Brain microvascular endothelial cell (primary cell): ENCODE data around the gene LENEP.

Experiments used
- DNase-seq: peaks from one replicate; pipeline ENCODE4 v3.0.0-alpha.2; 2020
- H3K27ac ChIP-seq: fragments of 250-450 bp; sonication (Bioruptor Pico); 2 replicates; pipeline ENCODE4 v1.5.1; 2020; ENCODE audit warnings: mild to moderate bottlenecking, moderate library complexity
- H3K27me3 ChIP-seq: fragments of 250-450 bp; sonication (Bioruptor Pico); replicated peaks from 2 replicates; pipeline ENCODE4 v1.5.1; 2020; ENCODE audit warnings: mild to moderate bottlenecking
- H3K36me3 ChIP-seq: fragments of 250-450 bp; sonication (Bioruptor Pico); replicated peaks from 2 replicates; pipeline ENCODE4 v1.5.1; 2020; ENCODE audit warnings: mild to moderate bottlenecking
- H3K4me3 ChIP-seq: 2 replicates; pipeline ENCODE4 v1.5.1; 2011; ENCODE audit warnings: low read depth, mild to moderate bottlenecking, control low read depth, low read length, moderate library complexity
- CTCF ChIP-seq: IDR thresholded peaks from 2 replicates; pipeline ENCODE4 v1.5.1; 2011; ENCODE audit warnings: low read depth, mild to moderate bottlenecking, moderate library complexity, low read length, control low read depth, inconsistent platforms; ENCODE audit errors: missing control alignments
- in situ Hi-C: cut with HindIII; loops from 2 replicates; pipeline ENCODE4 v1.10.0; 2017; ENCODE audit warnings: low sequenced_read_pairs, low pct_ligation_motif_present

Gene LENEP

GRCh38 chr1:155009221-155009711 lies 15.9 kb downstream of the LENEP start:
- Histone ChIP-seq H3K36me3 (peaks cover 3% of the 10 kb centered on the region), H3K4me3 (no peak overlapping the region), H3K27ac (no peak overlapping the region), H3K27me3 (no peaks in the 10 kb centered on the region)
- TF ChIP-seq CTCF = no peak
- no peak for DNase-seq
- in situ Hi-C loops = no loop called here

- H3K27me3 ChIP-seq = no peaks in the 10 kb centered on the region
- DNase-seq = no peak
- peaks cover 6% of the 10 kb centered on the region for H3K36me3 ChIP-seq
- no peak overlapping the region for H3K4me3 ChIP-seq
- in situ Hi-C loops = no loop called here
- no peak overlapping the region for H3K27ac ChIP-seq
- TF ChIP-seq CTCF = no peak
Measured at GRCh38 chr1:155009742-155010141, 16.4 kb downstream of the LENEP start.

- H3K27me3 ChIP-seq = no peaks in the 10 kb centered on the region
- in situ Hi-C loops = no loop called here
- no peak for TF ChIP-seq CTCF
- H3K4me3 ChIP-seq = no peak overlapping the region
- H3K27ac ChIP-seq = no peak overlapping the region
- H3K36me3 ChIP-seq = peaks cover 12% of the 10 kb centered on the region
- no peak for DNase-seq
Measured at GRCh38 chr1:155010211-155010918, 17.0 kb downstream of the LENEP start.

GRCh38 chr1:155011004-155011416 lies 17.6 kb downstream of the LENEP start:
- Histone ChIP-seq H3K4me3 (no peak overlapping the region), H3K27me3 (no peaks in the 10 kb centered on the region), H3K27ac (no peak overlapping the region), H3K36me3 (peaks cover 18% of the 10 kb centered on the region)
- no peak for DNase-seq
- in situ Hi-C loops = no loop called here
- TF ChIP-seq CTCF = no peak

- no peak for DNase-seq
- no peak overlapping the region for H3K27ac ChIP-seq
- H3K4me3 ChIP-seq = no peak overlapping the region
- H3K36me3 ChIP-seq = peaks cover 23% of the 10 kb centered on the region
- in situ Hi-C loops = no loop called here
- H3K27me3 ChIP-seq = no peaks in the 10 kb centered on the region
- no peak for TF ChIP-seq CTCF
Measured at GRCh38 chr1:155011437-155012025, 18.1 kb downstream of the LENEP start.
